GM10266 (cell line): ENCODE data around the gene SLC9A6.

ENCODE experiments used
- DNase-seq: peaks from one replicate; pipeline ENCODE4 v3.0.0; 2012; ENCODE audit errors: extremely low spot score
- TF ChIP-seq, protein P1 (sequence below): IDR thresholded peaks from 2 replicates; pipeline ENCODE4 v1.5.1; 2012; ENCODE audit warnings: mild to moderate bottlenecking, low read depth; ENCODE audit not compliant: control insufficient read depth, insufficient read depth; ENCODE audit errors: missing control alignments

SLC9A6 gene

DNA sequence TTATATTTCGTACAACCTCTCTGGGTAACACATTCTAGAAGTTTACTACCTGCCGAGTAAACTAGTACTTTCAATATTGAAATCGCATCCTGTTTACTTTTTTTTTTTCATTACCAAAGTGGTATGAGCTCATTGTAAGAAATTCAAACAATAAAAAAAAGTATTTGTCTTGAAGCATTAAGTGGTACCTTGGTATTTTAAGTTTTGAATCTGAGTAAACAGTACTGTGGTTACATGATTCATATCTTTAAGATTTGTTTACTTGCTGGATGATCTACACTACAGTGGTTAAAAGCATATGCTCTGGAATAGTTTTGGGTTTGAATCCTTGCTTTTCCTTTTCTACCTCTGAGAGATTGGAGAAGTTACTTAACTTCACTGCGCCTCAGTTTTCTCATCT lies 7.6 kb upstream of the SLC9A6 start:
- TF ChIP-seq, protein P1, sequence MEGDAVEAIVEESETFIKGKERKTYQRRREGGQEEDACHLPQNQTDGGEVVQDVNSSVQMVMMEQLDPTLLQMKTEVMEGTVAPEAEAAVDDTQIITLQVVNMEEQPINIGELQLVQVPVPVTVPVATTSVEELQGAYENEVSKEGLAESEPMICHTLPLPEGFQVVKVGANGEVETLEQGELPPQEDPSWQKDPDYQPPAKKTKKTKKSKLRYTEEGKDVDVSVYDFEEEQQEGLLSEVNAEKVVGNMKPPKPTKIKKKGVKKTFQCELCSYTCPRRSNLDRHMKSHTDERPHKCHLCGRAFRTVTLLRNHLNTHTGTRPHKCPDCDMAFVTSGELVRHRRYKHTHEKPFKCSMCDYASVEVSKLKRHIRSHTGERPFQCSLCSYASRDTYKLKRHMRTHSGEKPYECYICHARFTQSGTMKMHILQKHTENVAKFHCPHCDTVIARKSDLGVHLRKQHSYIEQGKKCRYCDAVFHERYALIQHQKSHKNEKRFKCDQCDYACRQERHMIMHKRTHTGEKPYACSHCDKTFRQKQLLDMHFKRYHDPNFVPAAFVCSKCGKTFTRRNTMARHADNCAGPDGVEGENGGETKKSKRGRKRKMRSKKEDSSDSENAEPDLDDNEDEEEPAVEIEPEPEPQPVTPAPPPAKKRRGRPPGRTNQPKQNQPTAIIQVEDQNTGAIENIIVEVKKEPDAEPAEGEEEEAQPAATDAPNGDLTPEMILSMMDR, result no peak
- DNase-seq, result no peak

DNA sequence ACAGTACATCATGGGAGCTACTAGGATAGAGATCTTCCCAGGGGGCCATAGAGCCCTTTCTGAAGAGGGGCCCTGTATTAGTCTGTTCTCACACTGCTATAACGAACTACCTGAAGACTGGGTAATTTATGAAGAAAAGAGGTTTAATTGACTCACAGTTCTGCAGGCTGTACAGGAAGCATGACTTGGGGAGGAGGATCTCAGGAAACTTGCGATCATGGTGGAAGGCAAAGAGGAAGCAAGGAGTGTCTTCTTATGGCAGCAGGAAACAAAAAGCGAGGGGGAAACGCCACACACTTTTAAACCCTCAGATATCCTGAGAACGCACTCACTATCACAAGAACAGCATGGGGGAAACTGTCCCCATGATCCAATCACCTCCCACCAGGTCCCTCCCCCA lies 4.2 kb upstream of the SLC9A6 start:
- DNase-seq, result no peak
- TF ChIP-seq, protein P1, result no peak

- TF ChIP-seq, protein P1, result no peak
- DNase-seq, result no peak
Measured at GRCh38 chrX:135981668-135982067, 3.6 kb upstream of the SLC9A6 start.

GRCh38 chrX:135982860-135983259 lies 2.4 kb upstream of the SLC9A6 start:
- TF ChIP-seq, protein P1, result no peak
- no peak for DNase-seq

DNA sequence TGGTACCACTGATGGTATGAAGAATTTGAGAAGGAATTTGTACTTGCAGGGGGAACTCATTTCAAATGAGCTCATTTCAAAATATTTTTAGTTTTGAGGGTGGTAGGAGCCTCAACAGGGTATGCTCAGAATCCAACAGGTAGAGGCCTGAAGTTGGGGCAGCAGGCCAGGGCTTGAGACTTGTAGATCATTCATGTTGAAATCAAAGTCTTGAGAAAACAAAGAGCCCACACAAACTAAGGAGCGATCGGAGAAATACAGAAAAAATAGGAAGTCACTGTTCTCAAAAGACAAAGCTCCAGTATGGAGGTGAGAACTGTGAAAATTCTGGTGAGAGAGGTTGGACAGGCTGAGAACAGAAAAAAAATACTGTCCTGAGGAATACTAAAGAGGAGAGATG lies 979 bp upstream of the SLC9A6 start:
- no peak for DNase-seq
- TF ChIP-seq, protein P1, result no peak

- no peak for DNase-seq
Measured at GRCh38 chrX:135984791-135985156, 461 bp upstream of the SLC9A6 start.

DNA sequence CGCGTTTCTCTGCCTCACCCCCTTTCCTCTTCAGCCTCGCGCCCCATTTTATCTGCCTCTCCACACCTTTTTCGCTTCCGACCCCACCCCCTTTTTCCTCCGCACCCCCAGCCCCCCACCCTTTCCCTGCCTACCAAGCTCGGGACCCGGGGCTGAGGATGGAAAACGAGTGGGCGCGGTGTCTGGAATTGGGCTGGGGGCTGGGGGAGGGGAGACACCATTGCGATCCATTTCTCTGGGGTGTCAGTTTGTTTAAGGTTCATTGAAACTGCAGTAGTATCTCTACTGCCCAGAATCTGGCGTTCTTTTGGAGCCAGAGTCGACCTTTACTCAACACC lies 707 bp downstream of the SLC9A6 start:
- TF ChIP-seq, protein P1, result no peak
- no peak for DNase-seq

More at GRCh38 chrX:135984791-135985156, 461 bp upstream of the SLC9A6 start:
- TF ChIP-seq, protein P1, result no peak
